NB4 (cell line): ENCODE measurements around the gene SH3GL3.

Experiments used
- MYC ChIP-seq: IDR thresholded peaks from 2 replicates; pipeline ENCODE4 v1.6.1; 2011; ENCODE audit warnings: low read depth, low read length
- POLR2A ChIP-seq: IDR thresholded peaks from 2 replicates; pipeline ENCODE4 v1.6.1; 2011; ENCODE audit warnings: mild to moderate bottlenecking; ENCODE audit not compliant: insufficient read length; ENCODE audit errors: extremely low read depth
- TF ChIP-seq, protein P1 (sequence below): IDR thresholded peaks from one replicate; pipeline ENCODE4 v1.5.1; 2012; ENCODE audit warnings: low read depth, low read length
- TF ChIP-seq, protein P2 (sequence below): IDR thresholded peaks from 2 replicates; pipeline ENCODE4 v1.6.1; 2011; ENCODE audit warnings: low read depth, low read length

DNA sequence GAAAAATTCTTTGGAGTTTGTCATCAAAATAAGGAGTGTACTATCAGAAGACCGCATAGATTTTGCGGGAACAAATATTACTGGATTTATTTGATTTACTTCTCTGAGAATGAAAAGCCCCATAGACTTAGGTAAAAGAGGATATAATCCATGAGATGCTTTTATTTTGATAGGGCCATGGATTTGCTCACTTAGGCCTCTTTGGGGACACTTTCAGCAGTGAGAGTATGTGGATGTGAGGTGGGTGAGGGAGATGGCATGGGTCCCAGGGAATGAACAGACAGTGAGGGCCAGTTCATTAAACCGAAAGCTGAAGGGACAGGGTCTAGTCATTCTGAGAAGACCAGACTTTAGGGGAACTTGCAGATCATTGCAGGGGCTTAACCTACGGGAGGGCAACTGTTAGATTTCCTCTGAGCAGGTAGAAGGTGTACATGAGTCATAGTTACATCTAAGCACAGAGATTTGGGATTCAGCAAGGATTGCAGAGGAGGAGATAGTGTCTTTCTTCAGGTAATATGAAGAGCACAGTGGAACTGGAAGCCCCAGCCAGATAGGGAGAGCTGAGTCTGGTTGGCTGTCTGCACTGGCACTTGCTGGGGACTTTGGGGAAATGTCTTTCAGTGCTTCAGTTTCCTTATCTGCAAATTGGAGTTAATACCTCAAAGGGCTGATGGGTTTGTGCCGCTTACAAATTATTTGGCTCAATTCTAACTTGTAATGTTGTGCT lies 30.8 kb downstream of the SH3GL3 start:
- TF ChIP-seq, protein P1, sequence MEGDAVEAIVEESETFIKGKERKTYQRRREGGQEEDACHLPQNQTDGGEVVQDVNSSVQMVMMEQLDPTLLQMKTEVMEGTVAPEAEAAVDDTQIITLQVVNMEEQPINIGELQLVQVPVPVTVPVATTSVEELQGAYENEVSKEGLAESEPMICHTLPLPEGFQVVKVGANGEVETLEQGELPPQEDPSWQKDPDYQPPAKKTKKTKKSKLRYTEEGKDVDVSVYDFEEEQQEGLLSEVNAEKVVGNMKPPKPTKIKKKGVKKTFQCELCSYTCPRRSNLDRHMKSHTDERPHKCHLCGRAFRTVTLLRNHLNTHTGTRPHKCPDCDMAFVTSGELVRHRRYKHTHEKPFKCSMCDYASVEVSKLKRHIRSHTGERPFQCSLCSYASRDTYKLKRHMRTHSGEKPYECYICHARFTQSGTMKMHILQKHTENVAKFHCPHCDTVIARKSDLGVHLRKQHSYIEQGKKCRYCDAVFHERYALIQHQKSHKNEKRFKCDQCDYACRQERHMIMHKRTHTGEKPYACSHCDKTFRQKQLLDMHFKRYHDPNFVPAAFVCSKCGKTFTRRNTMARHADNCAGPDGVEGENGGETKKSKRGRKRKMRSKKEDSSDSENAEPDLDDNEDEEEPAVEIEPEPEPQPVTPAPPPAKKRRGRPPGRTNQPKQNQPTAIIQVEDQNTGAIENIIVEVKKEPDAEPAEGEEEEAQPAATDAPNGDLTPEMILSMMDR, result no peak
- TF ChIP-seq POLR2A (no peak), MYC (no peak)
- TF ChIP-seq, protein P2, sequence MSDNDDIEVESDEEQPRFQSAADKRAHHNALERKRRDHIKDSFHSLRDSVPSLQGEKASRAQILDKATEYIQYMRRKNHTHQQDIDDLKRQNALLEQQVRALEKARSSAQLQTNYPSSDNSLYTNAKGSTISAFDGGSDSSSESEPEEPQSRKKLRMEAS, result no peak
